Astrocyte of the cerebellum (primary cell): Measurements from ENCODE around the gene NHLRC4.

Experiments used
- DNase-seq: peaks from one replicate; pipeline ENCODE4 v3.0.0-alpha.2; 2011; ENCODE audit warnings: low read depth
- H3K4me3 ChIP-seq: 2 replicates; pipeline ENCODE4 v1.5.1; 2011; ENCODE audit warnings: mild to moderate bottlenecking, low read depth, low read length, moderate library complexity
- in situ Hi-C: cut with HindIII; loops from 2 replicates; pipeline ENCODE4 v1.10.0; 2017; ENCODE audit warnings: low sequenced_read_pairs
- TF ChIP-seq, protein P1 (sequence below): IDR thresholded peaks from 2 replicates; pipeline ENCODE4 v1.5.1; 2012; ENCODE audit warnings: low read length, low read depth, moderate library complexity, mild to moderate bottlenecking; ENCODE audit errors: missing control alignments

Gene NHLRC4

DNA sequence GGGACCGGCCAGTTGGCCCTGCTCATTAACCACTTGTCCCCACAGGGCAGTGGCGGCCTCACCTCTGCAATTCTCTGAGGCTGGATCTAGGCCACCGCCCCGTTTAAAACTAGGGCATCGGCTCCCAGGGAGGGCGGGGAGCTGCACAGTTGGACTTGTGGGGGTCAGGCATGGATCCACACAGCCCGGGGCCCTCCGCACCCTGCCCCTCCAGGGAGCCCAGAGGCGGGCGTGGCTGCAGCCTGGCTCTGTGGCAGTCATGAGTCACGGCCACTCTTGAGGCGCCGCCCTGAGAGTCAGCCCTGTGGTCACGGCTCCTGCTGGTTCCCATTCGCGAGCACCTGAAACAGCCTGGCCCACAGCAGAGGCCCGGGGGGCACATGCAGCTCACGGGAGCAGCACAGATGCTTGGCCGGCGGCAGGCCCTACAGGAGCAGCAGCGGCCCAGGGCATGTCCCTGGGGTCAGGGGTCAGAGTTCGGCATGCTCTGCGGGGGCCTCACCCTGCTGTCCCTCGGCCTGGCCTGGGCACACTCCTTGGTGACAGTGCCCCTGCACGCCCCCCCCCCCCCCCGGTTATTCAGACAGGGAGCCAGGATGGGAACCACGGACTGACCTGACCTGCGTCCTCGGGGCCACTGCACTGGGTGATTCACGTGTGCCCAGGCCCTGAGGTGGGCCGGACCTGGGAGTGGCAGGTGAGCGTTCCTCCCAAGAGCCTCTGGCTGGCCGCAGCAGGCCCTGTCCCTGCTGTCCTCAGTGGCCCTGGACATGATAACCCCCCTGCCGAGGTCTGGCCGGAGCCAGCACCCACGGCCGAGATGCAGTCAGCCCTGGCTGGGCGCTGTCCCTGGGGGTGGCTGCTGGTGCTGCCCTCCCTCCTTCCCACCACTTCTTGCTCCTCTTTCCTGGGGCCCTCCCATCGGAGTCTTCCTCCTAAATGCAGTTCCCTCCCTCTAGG is 31.1 kb upstream of the NHLRC4 start:
- in situ Hi-C loops = no loop called here
- H3K4me3 ChIP-seq = no peak overlapping the region

DNA sequence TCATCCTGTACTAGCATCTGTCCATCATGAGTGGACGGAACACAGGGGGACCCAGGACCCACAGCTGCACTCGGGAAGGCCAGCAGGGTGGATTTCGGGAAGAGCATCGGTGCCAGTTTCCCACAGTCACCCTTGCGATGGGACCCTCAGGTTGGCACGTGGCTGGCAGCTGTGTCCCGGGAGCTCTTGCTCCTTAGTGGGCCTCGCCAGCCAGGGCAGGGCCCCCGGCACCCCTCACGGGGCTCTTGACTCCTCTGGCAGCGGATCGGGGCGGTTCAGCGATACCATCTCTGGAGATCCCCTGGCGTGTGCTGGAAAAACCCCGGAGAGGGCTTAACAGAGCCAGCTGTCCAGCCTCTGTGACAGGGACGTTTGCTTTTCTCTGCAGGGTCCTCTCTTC is 30.1 kb upstream of the NHLRC4 start:
- no peak for DNase-seq
- in situ Hi-C loops = no loop called here
- TF ChIP-seq, protein P1, sequence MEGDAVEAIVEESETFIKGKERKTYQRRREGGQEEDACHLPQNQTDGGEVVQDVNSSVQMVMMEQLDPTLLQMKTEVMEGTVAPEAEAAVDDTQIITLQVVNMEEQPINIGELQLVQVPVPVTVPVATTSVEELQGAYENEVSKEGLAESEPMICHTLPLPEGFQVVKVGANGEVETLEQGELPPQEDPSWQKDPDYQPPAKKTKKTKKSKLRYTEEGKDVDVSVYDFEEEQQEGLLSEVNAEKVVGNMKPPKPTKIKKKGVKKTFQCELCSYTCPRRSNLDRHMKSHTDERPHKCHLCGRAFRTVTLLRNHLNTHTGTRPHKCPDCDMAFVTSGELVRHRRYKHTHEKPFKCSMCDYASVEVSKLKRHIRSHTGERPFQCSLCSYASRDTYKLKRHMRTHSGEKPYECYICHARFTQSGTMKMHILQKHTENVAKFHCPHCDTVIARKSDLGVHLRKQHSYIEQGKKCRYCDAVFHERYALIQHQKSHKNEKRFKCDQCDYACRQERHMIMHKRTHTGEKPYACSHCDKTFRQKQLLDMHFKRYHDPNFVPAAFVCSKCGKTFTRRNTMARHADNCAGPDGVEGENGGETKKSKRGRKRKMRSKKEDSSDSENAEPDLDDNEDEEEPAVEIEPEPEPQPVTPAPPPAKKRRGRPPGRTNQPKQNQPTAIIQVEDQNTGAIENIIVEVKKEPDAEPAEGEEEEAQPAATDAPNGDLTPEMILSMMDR = no peak
- H3K4me3 ChIP-seq = no peak overlapping the region

More for the DNA sequence above, 31.1 kb upstream of the NHLRC4 start:
- peak; percentile 39 for DNase-seq
- TF ChIP-seq, protein P1 = no peak

DNA sequence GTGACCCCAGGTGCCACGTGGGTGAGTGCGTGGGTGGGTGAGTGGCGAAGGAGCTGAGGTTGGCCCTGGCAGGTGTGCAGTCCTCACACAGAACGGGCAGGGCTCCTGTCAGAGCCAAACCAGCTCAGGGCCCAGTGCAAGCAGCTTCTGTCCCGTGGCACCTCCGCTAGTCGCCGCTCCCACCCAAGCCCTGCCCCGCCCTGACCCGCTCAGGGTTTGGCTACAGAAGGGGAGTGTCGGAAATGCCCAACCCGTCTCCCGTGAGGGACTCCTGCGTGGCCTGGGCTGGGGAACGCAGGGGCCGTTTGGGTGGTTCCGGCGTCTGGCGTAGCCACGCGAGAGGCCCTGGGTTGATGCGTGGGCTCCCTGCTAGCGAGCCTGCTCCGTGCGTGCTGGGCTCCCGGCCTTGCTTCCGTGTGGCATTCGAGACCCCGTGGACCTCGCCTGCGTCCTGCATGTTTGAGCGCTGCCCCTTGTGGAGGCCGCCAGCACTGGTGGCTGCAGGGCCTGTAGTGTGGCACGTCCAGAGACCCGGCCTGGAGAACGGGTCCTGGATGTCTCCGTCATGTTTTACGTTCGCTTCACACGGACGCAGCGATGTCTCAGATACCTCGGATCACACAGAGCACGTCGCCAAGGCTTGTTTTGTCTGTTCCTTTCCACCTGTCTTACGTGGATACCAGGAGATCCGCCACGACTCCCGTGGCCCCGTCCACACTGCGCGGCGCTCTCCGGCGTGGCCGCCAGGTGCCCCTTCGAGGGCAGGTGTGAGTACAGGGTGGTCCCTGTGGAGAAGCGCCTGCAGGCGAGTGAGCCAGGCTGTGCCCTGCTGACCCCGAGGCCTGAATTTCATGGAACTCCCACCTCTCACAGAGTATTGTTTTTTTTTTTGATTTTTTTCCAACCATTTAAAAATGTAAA is 29.1 kb upstream of the NHLRC4 start:
- in situ Hi-C loops = no loop called here
- TF ChIP-seq, protein P1 = peak; percentile 19
- no peak for DNase-seq
- H3K4me3 ChIP-seq = no peak overlapping the region

DNA sequence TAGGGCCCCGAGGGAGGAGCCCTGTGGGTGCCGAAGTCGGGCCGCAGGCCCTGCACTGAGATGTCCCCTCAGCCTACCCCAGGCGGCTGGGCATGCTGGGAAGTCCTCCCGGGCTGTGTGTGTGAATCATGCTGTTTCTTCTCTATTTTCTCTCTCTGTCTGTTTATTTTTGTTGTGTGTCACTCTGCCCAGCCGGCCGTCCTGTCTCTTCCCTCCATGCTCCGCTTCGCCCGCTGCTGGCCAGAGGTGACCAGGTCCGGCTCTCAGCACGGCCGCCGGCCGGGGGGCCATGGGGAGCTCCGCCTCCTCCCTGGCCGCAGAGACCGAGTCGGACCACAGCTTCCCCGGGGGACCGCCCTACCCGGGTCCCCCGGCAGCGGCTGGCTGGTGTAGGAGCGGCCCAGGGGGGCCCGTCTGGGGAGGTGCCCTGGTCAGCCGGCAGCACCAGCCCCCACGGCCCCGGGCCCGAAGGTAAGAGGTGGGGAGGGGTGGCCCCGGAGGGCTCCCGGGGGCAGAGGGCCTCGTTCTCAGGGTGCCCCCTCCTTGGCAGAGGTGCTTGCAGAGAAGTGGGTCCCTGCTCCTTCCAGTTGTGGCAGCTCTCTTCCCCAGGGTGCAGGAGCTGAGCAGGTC is 26.8 kb upstream of the NHLRC4 start:
- TF ChIP-seq, protein P1 = no peak
- no peak overlapping the region for H3K4me3 ChIP-seq
- DNase-seq = no peak
- in situ Hi-C loops = no loop called here

DNA sequence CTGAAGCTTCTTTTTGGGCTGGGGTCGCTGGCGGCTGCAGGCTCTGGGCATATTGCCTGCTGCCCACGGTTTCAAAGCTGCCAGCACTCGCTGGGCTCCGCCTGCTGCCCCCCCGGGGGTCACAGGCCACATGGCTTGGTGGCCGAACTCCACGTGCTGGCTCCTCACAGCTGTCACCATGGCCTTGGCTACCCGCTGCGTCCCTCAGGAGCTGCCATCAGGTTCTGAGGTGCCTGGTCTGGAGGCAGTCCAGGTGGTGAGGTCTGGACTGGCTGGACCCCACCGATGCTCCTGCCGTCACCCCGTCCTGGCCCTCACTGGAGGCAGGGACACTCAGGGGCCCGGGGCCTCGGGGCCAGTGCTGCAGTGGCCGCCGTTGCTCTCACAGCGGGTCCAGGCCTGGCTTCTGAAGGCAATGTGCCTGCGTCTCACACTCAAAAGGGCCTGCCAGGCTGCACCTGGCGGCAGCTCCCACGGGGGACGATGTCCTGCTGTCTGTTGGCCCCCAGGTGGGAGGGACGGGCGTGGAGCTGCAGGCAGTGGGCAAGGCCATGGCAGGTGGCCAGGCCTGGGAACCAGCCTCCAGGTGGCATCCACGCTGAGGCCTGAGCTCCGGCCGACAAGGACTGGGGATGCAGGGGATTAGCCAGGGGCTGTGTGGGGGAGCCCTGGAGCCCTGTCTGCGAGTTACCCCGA is 26.0 kb upstream of the NHLRC4 start:
- in situ Hi-C loops = no loop called here
- DNase-seq = no peak
- H3K4me3 ChIP-seq = no peak overlapping the region
- TF ChIP-seq, protein P1 = no peak
